DMS114 treated with DMSO at 0.1 percent for 48 hours (cell line): ENCODE data around the gene TMEM91.
"Not testable (repeated sequence)": the region's sequence is repeated elsewhere in the genome, so short reads cannot be mapped to it uniquely, and the experiment has no call there.

ENCODE experiments used
- DNase-seq: peaks from one replicate; lab custom pipeline; 2025; ENCODE audit not compliant: unreplicated experiment; lab: John Stamatoyannopoulos, UW

Gene TMEM91

GRCh38 chr19:41352609-41353465 lies 23.5 kb upstream of the TMEM91 start:
- no peak for DNase-seq

- DNase-seq, result peak; percentile 47
Measured at GRCh38 chr19:41353466-41354342, 22.6 kb upstream of the TMEM91 start, which contains the start of gene TGFB1. TGFB1 (minus strand) TSS chr19:41353922; CDS start chr19:41353044, 878 bp downstream.

- DNase-seq, result no peak
Measured at GRCh38 chr19:41354343-41354953, 21.9 kb upstream of the TMEM91 start.

- no peak for DNase-seq
Measured at GRCh38 chr19:41355035-41355434, 21.3 kb upstream of the TMEM91 start.

GRCh38 chr19:41355802-41356201 lies 20.5 kb upstream of the TMEM91 start:
- DNase-seq, result no peak

GRCh38 chr19:41356984-41357739 lies 19.2 kb upstream of the TMEM91 start:
- DNase-seq, result no peak

GRCh38 chr19:41357746-41358145 lies 18.6 kb upstream of the TMEM91 start:
- DNase-seq, result no peak

- no peak for DNase-seq
Measured at GRCh38 chr19:41359741-41360140, 16.6 kb upstream of the TMEM91 start.

GRCh38 chr19:41362143-41362847 lies 14.0 kb upstream of the TMEM91 start:
- no peak for DNase-seq

GRCh38 chr19:41363371-41363752 lies 13.0 kb upstream of the TMEM91 start:
- no peak for DNase-seq

- DNase-seq, result peak; percentile 99
Measured at GRCh38 chr19:41363753-41364523, 12.4 kb upstream of the TMEM91 start, which contains the start of gene B9D2. B9D2 (minus strand) TSS chr19:41364149; CDS start chr19:41363519, 630 bp downstream.

GRCh38 chr19:41364524-41365391 lies 11.6 kb upstream of the TMEM91 start:
- no peak for DNase-seq

- no peak for DNase-seq
Measured at GRCh38 chr19:41366089-41366488, 10.2 kb upstream of the TMEM91 start.

- DNase-seq, result no peak
Measured at GRCh38 chr19:41367848-41368301, 8.5 kb upstream of the TMEM91 start.

GRCh38 chr19:41369769-41370168 lies 6.6 kb upstream of the TMEM91 start:
- DNase-seq, result no peak

GRCh38 chr19:41371119-41371518 lies 5.2 kb upstream of the TMEM91 start:
- not testable (repeated sequence) for DNase-seq

- DNase-seq, result no peak
Measured at GRCh38 chr19:41371541-41371940, 4.8 kb upstream of the TMEM91 start.

GRCh38 chr19:41372501-41372900 lies 3.8 kb upstream of the TMEM91 start:
- no peak for DNase-seq
